HepG2 (cell line): ENCODE data around the gene LMOD3. TPM values are rescaled to one million over a fixed set of nuclear protein-coding genes. Genes with fewer than 3 reads are reported as not detected.

ENCODE experiments used
- KAT2B ChIP-seq: fragments of 150-350 bp; IDR thresholded peaks from 2 replicates; pipeline ENCODE4 v1.6.1; 2014; ENCODE audit warnings: low read depth, low read length, borderline replicate concordance
- MEF2D ChIP-seq: sonication (generic); formaldehyde crosslinking; IDR thresholded peaks from 2 replicates; pipeline ENCODE4 v1.5.1; 2020; ENCODE audit warnings: mild to moderate bottlenecking, missing genetic modification reagents
- SAP130 ChIP-seq: IDR thresholded peaks from 2 replicates; pipeline ENCODE4 v1.6.1; 2016; ENCODE audit warnings: low read depth
- SSRP1 ChIP-seq: IDR thresholded peaks from 2 replicates; pipeline ENCODE4 v1.6.1; 2016; ENCODE audit warnings: control low read depth
- ZFP37 ChIP-seq: sonication (generic); formaldehyde crosslinking; IDR thresholded peaks from 2 replicates; pipeline ENCODE4 v1.4.0; 2020; ENCODE audit warnings: missing genetic modification reagents, borderline replicate concordance
- ZFY ChIP-seq: sonication (generic); formaldehyde crosslinking; IDR thresholded peaks from 2 replicates; pipeline ENCODE4 v1.4.0; 2020; ENCODE audit warnings: missing genetic modification reagents
- polyA plus RNA-seq, 8 experiments: library from polyadenylated mRNA; depleted of rRNA in 3 of 8; stranded (reverse) in 7 of 8; unstranded in 1 of 8; fragments of >200 nt; fragmentation: Illumina TruSeq in 4 of 8; extraction: Trizol in 4 of 8; gene quantifications; 2 replicates each; pipeline versions ENCODE4 v1.2.1 to v1.2.3, GENCODE V29; 2011 to 2016; ENCODE audit warnings: low read depth in 4 of 8, missing spikeins in 1 of 8, mixed read lengths in 1 of 8; ENCODE audit not compliant: insufficient read depth in 1 of 8
- total RNA-seq, 5 experiments: library from RNA; depleted of rRNA; stranded (reverse); fragments of >200 nt; fragmentation: Illumina TruSeq; extraction: Trizol; gene quantifications; 2 replicates each; pipeline ENCODE4 v1.2.3, GENCODE V29; 2016; ENCODE audit warnings: low read depth in 1 of 5
- TF ChIP-seq, protein P1 (sequence below): sonication (generic); formaldehyde crosslinking; IDR thresholded peaks from 2 replicates; pipeline ENCODE4 v1.5.1; 2020; ENCODE audit warnings: missing genetic modification reagents, mild to moderate bottlenecking, borderline replicate concordance
- TF ChIP-seq, protein P2 (sequence below): sonication (generic); formaldehyde crosslinking; IDR thresholded peaks from 2 replicates; pipeline ENCODE4 v1.5.1; 2020; ENCODE audit warnings: mild to moderate bottlenecking, missing genetic modification reagents, moderate library complexity
- TF ChIP-seq, protein P3 (sequence below): sonication (generic); formaldehyde crosslinking; IDR thresholded peaks from 2 replicates; pipeline ENCODE4 v1.8.0; 2022; ENCODE audit warnings: mild to moderate bottlenecking, missing genetic modification reagents, moderate library complexity
- TF ChIP-seq, protein P4 (sequence below): sonication (generic); formaldehyde crosslinking; IDR thresholded peaks from 2 replicates; pipeline ENCODE4 v1.5.0; 2020; ENCODE audit warnings: mild to moderate bottlenecking, missing genetic modification reagents, borderline replicate concordance

The LMOD3 gene
- total and polyA plus RNA-seq, 2 of the 13 experiments (the other 11 are each of a cell fraction or from before 2014, with no cell fraction given), result not detected

DNA sequence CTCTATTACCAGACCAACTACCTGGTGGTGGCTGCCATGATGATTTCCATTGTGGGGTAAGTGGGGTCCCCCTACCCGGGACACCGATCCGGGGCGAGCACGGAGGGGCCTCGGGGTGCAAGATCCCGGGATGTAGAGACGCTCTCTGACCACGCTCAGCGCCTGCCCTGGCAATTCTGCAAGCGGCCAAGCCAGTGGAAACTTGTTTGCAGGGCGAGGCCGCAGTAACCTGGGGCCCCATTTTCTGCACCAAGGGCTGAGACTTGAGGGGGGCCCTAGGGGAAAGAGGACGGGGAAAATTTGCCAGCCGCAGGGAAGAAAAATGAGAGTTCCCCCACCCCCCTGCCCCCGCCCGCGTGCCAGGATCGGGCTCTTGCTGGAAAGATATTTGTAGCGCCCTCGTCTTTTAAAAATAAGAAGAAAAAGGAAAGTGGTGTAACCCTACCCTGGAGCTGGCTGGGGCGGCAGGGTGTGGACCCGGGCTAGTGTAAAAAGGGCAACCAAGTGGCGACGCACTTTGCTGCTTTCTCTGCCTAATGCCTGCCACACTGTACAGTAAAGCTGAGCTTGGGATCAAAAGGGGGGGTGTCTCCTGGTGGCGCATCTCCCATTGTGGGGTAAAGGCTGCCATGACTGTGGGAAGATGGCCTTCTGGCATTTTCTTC lies 37.1 kb downstream of the LMOD3 start (continued):
- TF ChIP-seq, protein P1, sequence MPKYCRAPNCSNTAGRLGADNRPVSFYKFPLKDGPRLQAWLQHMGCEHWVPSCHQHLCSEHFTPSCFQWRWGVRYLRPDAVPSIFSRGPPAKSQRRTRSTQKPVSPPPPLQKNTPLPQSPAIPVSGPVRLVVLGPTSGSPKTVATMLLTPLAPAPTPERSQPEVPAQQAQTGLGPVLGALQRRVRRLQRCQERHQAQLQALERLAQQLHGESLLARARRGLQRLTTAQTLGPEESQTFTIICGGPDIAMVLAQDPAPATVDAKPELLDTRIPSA (CRISPR knock-in tag), result 0 out of 2 replicates have a peak, but pooled peaks have one; percentile 13
- no peak for TF ChIP-seq ZFP37
- TF ChIP-seq, protein P2, sequence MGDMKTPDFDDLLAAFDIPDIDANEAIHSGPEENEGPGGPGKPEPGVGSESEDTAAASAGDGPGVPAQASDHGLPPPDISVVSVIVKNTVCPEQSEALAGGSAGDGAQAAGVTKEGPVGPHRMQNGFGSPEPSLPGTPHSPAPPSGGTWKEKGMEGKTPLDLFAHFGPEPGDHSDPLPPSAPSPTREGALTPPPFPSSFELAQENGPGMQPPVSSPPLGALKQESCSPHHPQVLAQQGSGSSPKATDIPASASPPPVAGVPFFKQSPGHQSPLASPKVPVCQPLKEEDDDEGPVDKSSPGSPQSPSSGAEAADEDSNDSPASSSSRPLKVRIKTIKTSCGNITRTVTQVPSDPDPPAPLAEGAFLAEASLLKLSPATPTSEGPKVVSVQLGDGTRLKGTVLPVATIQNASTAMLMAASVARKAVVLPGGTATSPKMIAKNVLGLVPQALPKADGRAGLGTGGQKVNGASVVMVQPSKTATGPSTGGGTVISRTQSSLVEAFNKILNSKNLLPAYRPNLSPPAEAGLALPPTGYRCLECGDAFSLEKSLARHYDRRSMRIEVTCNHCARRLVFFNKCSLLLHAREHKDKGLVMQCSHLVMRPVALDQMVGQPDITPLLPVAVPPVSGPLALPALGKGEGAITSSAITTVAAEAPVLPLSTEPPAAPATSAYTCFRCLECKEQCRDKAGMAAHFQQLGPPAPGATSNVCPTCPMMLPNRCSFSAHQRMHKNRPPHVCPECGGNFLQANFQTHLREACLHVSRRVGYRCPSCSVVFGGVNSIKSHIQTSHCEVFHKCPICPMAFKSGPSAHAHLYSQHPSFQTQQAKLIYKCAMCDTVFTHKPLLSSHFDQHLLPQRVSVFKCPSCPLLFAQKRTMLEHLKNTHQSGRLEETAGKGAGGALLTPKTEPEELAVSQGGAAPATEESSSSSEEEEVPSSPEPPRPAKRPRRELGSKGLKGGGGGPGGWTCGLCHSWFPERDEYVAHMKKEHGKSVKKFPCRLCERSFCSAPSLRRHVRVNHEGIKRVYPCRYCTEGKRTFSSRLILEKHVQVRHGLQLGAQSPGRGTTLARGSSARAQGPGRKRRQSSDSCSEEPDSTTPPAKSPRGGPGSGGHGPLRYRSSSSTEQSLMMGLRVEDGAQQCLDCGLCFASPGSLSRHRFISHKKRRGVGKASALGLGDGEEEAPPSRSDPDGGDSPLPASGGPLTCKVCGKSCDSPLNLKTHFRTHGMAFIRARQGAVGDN (CRISPR knock-in tag), result peak; percentile 69; the same call in 1 of the 2 replicates
- TF ChIP-seq KAT2B, result no peak
- TF ChIP-seq ZFY, result peak; percentile 42; the same call in 1 of the 2 replicates
- TF ChIP-seq, protein P3, sequence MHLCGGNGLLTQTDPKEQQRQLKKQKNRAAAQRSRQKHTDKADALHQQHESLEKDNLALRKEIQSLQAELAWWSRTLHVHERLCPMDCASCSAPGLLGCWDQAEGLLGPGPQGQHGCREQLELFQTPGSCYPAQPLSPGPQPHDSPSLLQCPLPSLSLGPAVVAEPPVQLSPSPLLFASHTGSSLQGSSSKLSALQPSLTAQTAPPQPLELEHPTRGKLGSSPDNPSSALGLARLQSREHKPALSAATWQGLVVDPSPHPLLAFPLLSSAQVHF, result no peak
- no peak for TF ChIP-seq SSRP1 (CRISPR knock-in tag)
- TF ChIP-seq, protein P4, sequence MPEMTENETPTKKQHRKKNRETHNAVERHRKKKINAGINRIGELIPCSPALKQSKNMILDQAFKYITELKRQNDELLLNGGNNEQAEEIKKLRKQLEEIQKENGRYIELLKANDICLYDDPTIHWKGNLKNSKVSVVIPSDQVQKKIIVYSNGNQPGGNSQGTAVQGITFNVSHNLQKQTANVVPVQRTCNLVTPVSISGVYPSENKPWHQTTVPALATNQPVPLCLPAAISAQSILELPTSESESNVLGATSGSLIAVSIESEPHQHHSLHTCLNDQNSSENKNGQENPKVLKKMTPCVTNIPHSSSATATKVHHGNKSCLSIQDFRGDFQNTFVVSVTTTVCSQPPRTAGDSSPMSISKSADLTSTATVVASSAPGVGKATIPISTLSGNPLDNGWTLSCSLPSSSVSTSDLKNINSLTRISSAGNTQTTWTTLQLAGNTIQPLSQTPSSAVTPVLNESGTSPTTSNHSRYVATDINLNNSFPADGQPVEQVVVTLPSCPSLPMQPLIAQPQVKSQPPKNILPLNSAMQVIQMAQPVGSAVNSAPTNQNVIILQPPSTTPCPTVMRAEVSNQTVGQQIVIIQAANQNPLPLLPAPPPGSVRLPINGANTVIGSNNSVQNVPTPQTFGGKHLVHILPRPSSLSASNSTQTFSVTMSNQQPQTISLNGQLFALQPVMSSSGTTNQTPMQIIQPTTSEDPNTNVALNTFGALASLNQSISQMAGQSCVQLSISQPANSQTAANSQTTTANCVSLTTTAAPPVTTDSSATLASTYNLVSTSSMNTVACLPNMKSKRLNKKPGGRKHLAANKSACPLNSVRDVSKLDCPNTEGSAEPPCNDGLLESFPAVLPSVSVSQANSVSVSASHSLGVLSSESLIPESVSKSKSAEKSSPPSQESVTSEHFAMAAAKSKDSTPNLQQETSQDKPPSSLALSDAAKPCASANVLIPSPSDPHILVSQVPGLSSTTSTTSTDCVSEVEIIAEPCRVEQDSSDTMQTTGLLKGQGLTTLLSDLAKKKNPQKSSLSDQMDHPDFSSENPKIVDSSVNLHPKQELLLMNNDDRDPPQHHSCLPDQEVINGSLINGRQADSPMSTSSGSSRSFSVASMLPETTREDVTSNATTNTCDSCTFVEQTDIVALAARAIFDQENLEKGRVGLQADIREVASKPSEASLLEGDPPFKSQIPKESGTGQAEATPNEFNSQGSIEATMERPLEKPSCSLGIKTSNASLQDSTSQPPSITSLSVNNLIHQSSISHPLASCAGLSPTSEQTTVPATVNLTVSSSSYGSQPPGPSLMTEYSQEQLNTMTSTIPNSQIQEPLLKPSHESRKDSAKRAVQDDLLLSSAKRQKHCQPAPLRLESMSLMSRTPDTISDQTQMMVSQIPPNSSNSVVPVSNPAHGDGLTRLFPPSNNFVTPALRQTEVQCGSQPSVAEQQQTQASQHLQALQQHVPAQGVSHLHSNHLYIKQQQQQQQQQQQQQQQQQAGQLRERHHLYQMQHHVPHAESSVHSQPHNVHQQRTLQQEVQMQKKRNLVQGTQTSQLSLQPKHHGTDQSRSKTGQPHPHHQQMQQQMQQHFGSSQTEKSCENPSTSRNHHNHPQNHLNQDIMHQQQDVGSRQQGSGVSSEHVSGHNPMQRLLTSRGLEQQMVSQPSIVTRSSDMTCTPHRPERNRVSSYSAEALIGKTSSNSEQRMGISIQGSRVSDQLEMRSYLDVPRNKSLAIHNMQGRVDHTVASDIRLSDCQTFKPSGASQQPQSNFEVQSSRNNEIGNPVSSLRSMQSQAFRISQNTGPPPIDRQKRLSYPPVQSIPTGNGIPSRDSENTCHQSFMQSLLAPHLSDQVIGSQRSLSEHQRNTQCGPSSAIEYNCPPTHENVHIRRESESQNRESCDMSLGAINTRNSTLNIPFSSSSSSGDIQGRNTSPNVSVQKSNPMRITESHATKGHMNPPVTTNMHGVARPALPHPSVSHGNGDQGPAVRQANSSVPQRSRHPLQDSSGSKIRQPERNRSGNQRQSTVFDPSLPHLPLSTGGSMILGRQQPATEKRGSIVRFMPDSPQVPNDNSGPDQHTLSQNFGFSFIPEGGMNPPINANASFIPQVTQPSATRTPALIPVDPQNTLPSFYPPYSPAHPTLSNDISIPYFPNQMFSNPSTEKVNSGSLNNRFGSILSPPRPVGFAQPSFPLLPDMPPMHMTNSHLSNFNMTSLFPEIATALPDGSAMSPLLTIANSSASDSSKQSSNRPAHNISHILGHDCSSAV (CRISPR knock-in tag), result no peak
- 0 out of 2 replicates have a peak, but pooled peaks have one; percentile 1 for TF ChIP-seq SAP130 (CRISPR knock-in tag)
- no peak for TF ChIP-seq MEF2D (CRISPR knock-in tag)
